Skeletal muscle tissue (tissue), 4 donors: ENCODE data around the gene AXL. TPM values are rescaled to one million over a fixed set of nuclear protein-coding genes. Genes with fewer than 3 reads are reported as not detected.

Source experiments
- H3K27ac ChIP-seq: one replicate; pipeline ENCODE4 v1.7.0; 2013; ENCODE audit warnings: mild to moderate bottlenecking, low read depth, low read length, inconsistent platforms
- H3K27me3 ChIP-seq, 3 donors: one replicate each; pipeline ENCODE4 v1.7.0; 2013; ENCODE audit warnings: low read length in 3 of 3; ENCODE audit not compliant: control insufficient read depth in 3 of 3, insufficient read depth in 3 of 3
- H3K36me3 ChIP-seq, 3 donors: one replicate each; pipeline ENCODE4 v1.7.0; 2013; ENCODE audit warnings: low read length in 3 of 3; ENCODE audit not compliant: control insufficient read depth in 3 of 3, insufficient read depth in 3 of 3
- H3K4me1 ChIP-seq, 3 donors: one replicate each; pipeline ENCODE4 v1.7.0; 2013; ENCODE audit warnings: low read length in 3 of 3, mild to moderate bottlenecking in 3 of 3; ENCODE audit not compliant: control insufficient read depth in 3 of 3, insufficient read depth in 3 of 3
- H3K4me3 ChIP-seq, 3 donors: one replicate each; pipeline ENCODE4 v1.7.0; 2013; ENCODE audit warnings: low read length in 3 of 3
- H3K9ac ChIP-seq, 3 donors: one replicate each; pipeline ENCODE4 v1.7.0; 2013; ENCODE audit warnings: low read length in 3 of 3, mild to moderate bottlenecking in 3 of 3, moderate library complexity in 2 of 3, low read depth in 1 of 3
- H3K9me3 ChIP-seq, 3 donors: one replicate each; pipeline ENCODE4 v1.7.0; 2013; ENCODE audit warnings: low read length in 3 of 3; ENCODE audit not compliant: control insufficient read depth in 3 of 3
- total RNA-seq: library from RNA; depleted of rRNA; stranded (reverse); fragments of >200 nt; gene quantifications from one replicate; pipeline ENCODE4 v1.2.3, GENCODE V29; 2014
- donor health status: Osteomylitis.

AXL gene
- total RNA-seq, 1 donor from 2014 or later: 35.0 TPM

GRCh38 chr19:41253660-41254059, 34.6 kb downstream of the AXL start:
- no peak overlapping the region for H3K27ac ChIP-seq
- peaks cover 9 to 37% (median 17%) of the 10 kb centered on the region in 3 donors for H3K36me3 ChIP-seq
- no peaks in the 10 kb centered on the region for H3K4me1 ChIP-seq
- peaks cover 0 to 5% (median 3%) of the 10 kb centered on the region in 3 donors for H3K27me3 ChIP-seq
- no peak overlapping the region for H3K9ac ChIP-seq
- peaks cover 0 to 1% (median 0%) of the 10 kb centered on the region in 3 donors for H3K9me3 ChIP-seq
- no peak overlapping the region for H3K4me3 ChIP-seq

- peaks cover 14 to 38% (median 17%) of the 10 kb centered on the region in 3 donors for H3K36me3 ChIP-seq
- H3K4me3 ChIP-seq: no peak overlapping the region
- H3K9me3 ChIP-seq: peaks cover 0 to 4% (median 0%) of the 10 kb centered on the region in 3 donors
- H3K9ac ChIP-seq: no peak overlapping the region
- peaks cover 0 to 5% (median 3%) of the 10 kb centered on the region in 3 donors for H3K27me3 ChIP-seq
- H3K27ac ChIP-seq: no peak overlapping the region
- H3K4me1 ChIP-seq: no peaks in the 10 kb centered on the region
These were observed 36.1 kb downstream of the AXL start for GRCh38 chr19:41255171-41255570.

DNA sequence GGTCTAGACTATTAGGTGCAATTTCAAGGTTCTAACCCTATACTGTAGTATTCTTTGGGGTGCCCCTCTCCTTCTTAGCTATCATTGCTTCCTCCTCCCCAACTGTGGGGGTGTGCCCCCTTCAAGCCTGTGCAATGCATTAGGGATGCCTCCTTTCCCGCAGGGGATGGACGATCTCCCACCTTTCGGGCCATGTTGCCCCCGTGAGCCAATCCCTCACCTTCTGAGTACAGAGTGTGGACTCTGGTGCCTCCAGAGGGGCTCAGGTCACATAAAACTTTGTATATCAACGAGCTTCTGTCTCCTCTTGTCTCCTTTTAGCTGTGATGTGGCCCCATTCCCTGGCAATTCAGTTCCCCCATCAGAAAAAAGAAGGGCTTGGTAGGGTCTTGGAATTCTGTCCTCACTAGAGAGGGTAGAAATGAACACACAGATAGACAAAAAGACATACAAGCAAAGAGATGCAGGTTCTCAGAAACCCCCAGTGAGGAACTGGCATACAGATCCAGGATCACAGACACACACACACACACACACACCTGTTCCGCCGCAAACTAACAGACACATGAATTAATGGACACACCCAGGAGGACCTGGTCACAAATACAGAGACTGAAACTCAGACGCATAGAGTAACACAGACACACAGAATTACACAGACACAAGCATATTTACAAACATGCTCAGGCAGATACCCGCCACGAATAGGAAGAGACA, 42.6 kb downstream of the AXL start:
- Histone ChIP-seq H3K27me3 (no peaks in the 10 kb centered on the region), H3K4me1 (peaks cover 17 to 25% (median 21%) of the 10 kb centered on the region in 3 donors), H3K9me3 (peaks cover 0 to 4% (median 0%) of the 10 kb centered on the region in 3 donors), H3K4me3 (peak overlapping the region; percentile 79 to 98 (median 86)), H3K27ac (peak overlapping the region; percentile 97), H3K9ac (peak overlapping the region; percentile 37 to 99 (median 73)), H3K36me3 (peaks cover 7 to 20% (median 10%) of the 10 kb centered on the region in 3 donors)

GRCh38 chr19:41263042-41263849, 44.2 kb downstream of the AXL start:
- H3K27ac ChIP-seq: peak overlapping the region; percentile 97
- H3K27me3 ChIP-seq: no peaks in the 10 kb centered on the region
- H3K36me3 ChIP-seq: peaks cover 7 to 16% (median 9%) of the 10 kb centered on the region in 3 donors
- H3K9ac ChIP-seq: peak overlapping the region; percentile 94 to 99 (median 95)
- peaks cover 0 to 4% (median 0%) of the 10 kb centered on the region in 3 donors for H3K9me3 ChIP-seq
- H3K4me1 ChIP-seq: peaks cover 27 to 37% (median 29%) of the 10 kb centered on the region in 3 donors
- H3K4me3 ChIP-seq: peak overlapping the region; percentile 86 to 98 (median 96)

DNA sequence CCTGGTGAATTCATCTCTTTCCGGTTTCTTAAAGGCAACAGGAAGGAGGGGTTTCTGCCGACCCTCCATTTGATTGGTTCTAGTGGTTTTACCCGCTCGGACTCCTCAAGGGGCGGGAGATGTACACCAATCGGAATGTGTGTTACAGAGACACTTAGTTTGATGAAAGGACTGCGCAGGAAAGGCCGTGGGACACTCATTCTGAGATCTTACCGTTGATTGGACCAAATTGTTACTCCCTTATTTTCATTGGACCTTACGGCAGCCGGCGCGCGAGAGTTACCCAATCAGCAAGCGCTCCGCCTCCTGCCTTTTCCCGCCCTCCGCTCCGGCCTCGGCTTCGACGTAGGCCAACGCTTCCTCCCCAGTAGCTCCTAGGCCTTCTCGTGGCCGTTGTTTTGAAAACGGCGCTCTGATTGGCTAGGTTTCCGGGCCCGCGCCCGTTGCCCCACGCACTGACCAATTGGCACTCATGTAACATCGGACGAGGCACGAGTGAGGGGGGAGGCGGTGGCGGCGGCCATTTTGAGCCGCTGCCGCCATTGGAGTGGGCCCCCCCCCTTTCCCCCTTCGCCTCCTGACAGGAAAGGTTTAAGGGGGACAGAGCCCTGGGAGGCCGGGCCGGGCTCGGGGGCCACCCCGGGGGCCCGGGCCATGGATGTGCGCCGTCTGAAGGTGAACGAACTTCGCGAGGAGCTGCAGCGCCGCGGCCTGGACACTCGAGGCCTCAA, 45.0 kb downstream of the AXL start, which contains the start of gene HNRNPUL1:
Gene HNRNPUL1, plus strand, starts transcription at position 523 of the 731 bp plus-strand sequence. Its CDS starts 132 bp downstream, at position 655.
- peak within 1 kb of the TSS; percentile 88 to 98 (median 96) for H3K4me3 ChIP-seq
- H3K9me3 ChIP-seq: no peaks in the 10 kb centered on the region
- H3K4me1 ChIP-seq: peaks cover 27 to 37% (median 29%) of the 10 kb centered on the region in 3 donors
- peak within 1 kb of the TSS; percentile 97 for H3K27ac ChIP-seq
- no peaks in the 10 kb centered on the region for H3K27me3 ChIP-seq
- H3K36me3 ChIP-seq: peaks cover 11 to 19% (median 15%) of the 10 kb centered on the region in 3 donors
- peak within 1 kb of the TSS; percentile 94 to 99 (median 95) for H3K9ac ChIP-seq

- Histone ChIP-seq H3K4me3 (peak overlapping the region; percentile 85 to 89 (median 88)), H3K9me3 (no peaks in the 10 kb centered on the region), H3K27me3 (no peaks in the 10 kb centered on the region), H3K36me3 (peaks cover 16 to 22% (median 18%) of the 10 kb centered on the region in 3 donors), H3K4me1 (peaks cover 27 to 37% (median 29%) of the 10 kb centered on the region in 3 donors), H3K27ac (peak overlapping the region; percentile 97), H3K9ac (peak overlapping the region; percentile 93 to 99 (median 94))
These were observed 45.8 kb downstream of the AXL start for GRCh38 chr19:41264581-41265394.

- no peaks in the 10 kb centered on the region for H3K9me3 ChIP-seq
- H3K27me3 ChIP-seq: no peaks in the 10 kb centered on the region
- peak overlapping the region; percentile 93 to 99 (median 94) for H3K9ac ChIP-seq
- H3K27ac ChIP-seq: peak overlapping the region; percentile 97
- H3K4me3 ChIP-seq: peak overlapping the region; percentile 85 to 89 (median 88)
- peaks cover 20 to 25% (median 20%) of the 10 kb centered on the region in 3 donors for H3K36me3 ChIP-seq
- peaks cover 27 to 37% (median 29%) of the 10 kb centered on the region in 3 donors for H3K4me1 ChIP-seq
These were observed 46.6 kb downstream of the AXL start for GRCh38 chr19:41265395-41266153.

- Histone ChIP-seq H3K9me3 (no peaks in the 10 kb centered on the region), H3K27ac (no peak overlapping the region), H3K4me3 (no peak overlapping the region), H3K9ac (no peak overlapping the region), H3K4me1 (peaks cover 20 to 25% (median 22%) of the 10 kb centered on the region in 3 donors), H3K27me3 (no peaks in the 10 kb centered on the region), H3K36me3 (peaks cover 55 to 59% (median 55%) of the 10 kb centered on the region in 3 donors)
These were observed 50.0 kb downstream of the AXL start for GRCh38 chr19:41269055-41269454.
